ENCODE data around the gene TMEM174. TPM values are rescaled to one million over a fixed set of nuclear protein-coding genes. Genes with fewer than 3 reads are reported as not detected.

Gene TMEM174
- total RNA-seq, 2 donors from 2014 or later: not detected

DNA sequence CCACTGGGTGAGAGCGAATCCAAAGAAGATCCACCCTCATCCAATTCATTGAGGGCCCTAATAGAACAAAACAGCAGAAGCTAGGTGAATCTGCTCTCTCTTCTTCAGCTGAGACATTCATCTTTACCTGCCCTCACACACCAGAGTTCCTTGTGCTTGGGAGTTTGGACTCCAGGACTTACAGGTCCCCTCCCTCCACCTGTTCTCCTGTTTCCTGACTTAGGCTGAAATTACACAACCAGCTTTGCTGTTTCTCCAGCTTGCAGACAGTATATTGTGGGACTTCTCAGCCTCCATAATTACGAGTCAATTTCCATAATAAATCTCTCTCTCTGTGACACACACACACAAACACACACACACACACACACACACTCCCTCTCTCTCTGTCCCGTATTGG is 33.5 kb upstream of the TMEM174 start:
- Mint-ChIP-seq H3K4me3 (no peak overlapping the region), H3K27me3 (peaks cover 69% of the 10 kb centered on the region), H3K4me1 (peaks cover 3% of the 10 kb centered on the region), H3K27ac (no peak overlapping the region), H3K36me3 (ENCODE audit: low read depth) (peaks cover 4% of the 10 kb centered on the region)
- DNase-seq (no peak), ATAC-seq (no peak)
- H3K9me3 ChIP-seq (ENCODE audit: control insufficient read depth, low read length, poor library complexity, severe bottlenecking): no peaks in the 10 kb centered on the region

DNA sequence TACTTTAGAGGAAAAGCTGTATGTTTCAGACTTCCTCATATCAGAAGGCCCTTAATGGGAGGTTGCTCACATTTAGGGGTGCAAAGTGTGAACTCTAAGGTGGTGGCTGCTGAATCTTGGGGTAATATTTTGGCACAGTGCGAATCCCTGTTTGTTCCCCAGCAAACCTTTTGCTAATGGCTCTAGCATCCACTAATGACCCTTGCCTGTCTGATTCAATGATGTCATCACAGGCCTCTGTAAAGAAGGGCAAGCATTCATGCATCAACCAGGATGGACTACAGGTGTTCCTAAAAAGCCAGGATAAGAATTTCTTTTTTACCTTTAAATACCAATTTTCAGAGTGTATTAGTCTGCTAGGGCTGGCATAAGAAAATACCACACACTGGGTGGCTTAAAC is 32.2 kb upstream of the TMEM174 start:
- no peak overlapping the region for H3K27ac Mint-ChIP-seq

DNA sequence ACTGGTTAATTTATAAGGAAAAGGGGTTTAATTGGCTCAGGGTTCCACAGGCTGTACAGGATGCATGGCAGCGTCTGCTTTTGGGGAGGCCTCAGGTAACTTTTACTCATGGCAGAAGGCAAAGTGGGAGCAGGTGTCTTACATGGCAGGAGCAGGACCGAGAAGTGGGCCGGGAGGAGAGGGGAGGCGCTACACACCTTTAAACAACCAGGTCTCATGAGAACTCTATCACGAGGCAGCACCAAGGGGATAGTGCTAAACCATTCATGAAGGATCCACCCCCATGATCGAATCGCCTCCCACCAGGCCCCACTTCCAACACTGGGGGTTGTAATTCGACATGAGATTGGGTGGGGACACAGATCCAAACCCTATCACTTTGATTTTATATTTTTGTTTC is 31.0 kb upstream of the TMEM174 start:
- no peak overlapping the region for H3K4me3 Mint-ChIP-seq
- no peak for ATAC-seq
- no peaks in the 10 kb centered on the region for H3K4me1 Mint-ChIP-seq
- no peak for DNase-seq
- peaks cover 67% of the 10 kb centered on the region for H3K27me3 Mint-ChIP-seq
- no peak overlapping the region for H3K27ac Mint-ChIP-seq
- no peaks in the 10 kb centered on the region for H3K9me3 ChIP-seq (ENCODE audit: control insufficient read depth, low read length, poor library complexity, severe bottlenecking)
- peaks cover 2% of the 10 kb centered on the region for H3K36me3 Mint-ChIP-seq (ENCODE audit: low read depth)

More for the DNA sequence above, 32.2 kb upstream of the TMEM174 start:
- Mint-ChIP-seq H3K4me1 (no peaks in the 10 kb centered on the region), H3K4me3 (no peak overlapping the region), H3K36me3 (ENCODE audit: low read depth) (peaks cover 2% of the 10 kb centered on the region), H3K27me3 (peaks cover 66% of the 10 kb centered on the region)
- no peak for DNase-seq
- ATAC-seq: no peak
- H3K9me3 ChIP-seq (ENCODE audit: control insufficient read depth, low read length, poor library complexity, severe bottlenecking): no peaks in the 10 kb centered on the region

DNA sequence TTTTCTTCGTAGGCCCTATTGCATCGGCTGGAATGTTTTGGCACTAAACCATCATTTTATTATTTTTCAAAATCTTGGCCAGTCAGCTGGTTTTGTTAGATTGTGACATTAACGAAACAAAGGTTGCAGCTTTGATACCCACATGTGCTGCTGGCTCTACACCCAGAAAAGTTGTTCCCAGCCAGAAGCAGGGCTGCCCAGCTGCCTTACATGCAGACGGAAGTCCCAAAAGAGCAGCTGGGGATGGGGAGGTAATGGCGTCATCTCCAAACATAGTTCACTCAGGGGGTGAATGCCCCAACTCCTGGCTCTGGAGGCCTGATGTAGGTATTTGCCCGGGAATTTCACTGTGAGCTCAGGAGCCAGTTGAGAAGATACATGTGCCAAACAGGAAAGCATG is 29.3 kb upstream of the TMEM174 start:
- ATAC-seq (no peak), DNase-seq (no peak)
- peaks cover 60% of the 10 kb centered on the region for H3K27me3 Mint-ChIP-seq
- H3K36me3 Mint-ChIP-seq (ENCODE audit: low read depth): peaks cover 2% of the 10 kb centered on the region
- no peaks in the 10 kb centered on the region for H3K4me1 Mint-ChIP-seq
- H3K4me3 Mint-ChIP-seq: no peak overlapping the region
- H3K27ac Mint-ChIP-seq: no peak overlapping the region
- no peaks in the 10 kb centered on the region for H3K9me3 ChIP-seq (ENCODE audit: control insufficient read depth, low read length, poor library complexity, severe bottlenecking)

DNA sequence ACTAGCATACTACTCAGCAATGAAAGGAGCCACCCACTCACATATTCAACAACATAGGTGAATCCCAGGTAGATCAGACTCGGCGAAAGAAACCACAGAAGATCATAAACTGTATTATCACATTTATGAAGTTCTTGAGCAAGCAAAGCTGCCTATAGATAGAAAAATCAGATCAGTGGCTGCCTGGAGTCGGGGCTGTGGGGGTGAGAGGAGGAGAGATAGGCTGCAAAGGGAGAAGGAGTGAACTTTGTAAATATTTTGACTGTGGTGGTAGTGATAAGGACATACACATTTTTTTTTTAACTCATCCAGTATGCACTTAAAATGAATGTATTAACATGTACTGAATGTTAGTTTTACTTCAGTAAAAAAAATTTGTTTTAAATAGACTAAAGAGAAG is 23.5 kb upstream of the TMEM174 start:
- Mint-ChIP-seq H3K4me1 (peaks cover 7% of the 10 kb centered on the region), H3K27me3 (peaks cover 72% of the 10 kb centered on the region), H3K36me3 (ENCODE audit: low read depth) (no peaks in the 10 kb centered on the region), H3K27ac (no peak overlapping the region), H3K4me3 (no peak overlapping the region)
- DNase-seq (no peak), ATAC-seq (no peak)
- H3K9me3 ChIP-seq (ENCODE audit: control insufficient read depth, low read length, poor library complexity, severe bottlenecking): no peaks in the 10 kb centered on the region

DNA sequence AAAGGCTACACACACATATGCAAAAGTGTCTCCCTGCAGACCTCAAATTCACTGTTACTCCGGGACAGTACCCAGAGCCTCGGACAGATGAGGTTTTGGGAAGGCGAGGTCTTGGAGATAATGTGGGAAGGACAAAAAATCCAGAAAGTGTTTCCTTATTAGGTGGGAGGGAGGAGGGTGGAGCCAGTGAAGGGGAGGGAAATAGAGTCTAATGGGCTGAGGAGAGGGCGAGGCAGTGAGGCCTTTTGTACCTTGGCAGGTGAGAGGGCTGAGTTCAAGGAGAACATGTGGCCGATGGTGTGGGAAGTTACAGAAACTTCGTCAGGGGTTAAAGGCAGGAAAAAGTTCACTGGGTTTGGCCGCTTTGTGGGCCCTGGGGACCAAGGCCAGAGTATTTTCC is 22.1 kb upstream of the TMEM174 start:
- peaks cover 75% of the 10 kb centered on the region for H3K27me3 Mint-ChIP-seq
- H3K9me3 ChIP-seq (ENCODE audit: control insufficient read depth, low read length, poor library complexity, severe bottlenecking): no peaks in the 10 kb centered on the region
- no peak overlapping the region for H3K27ac Mint-ChIP-seq
- no peak overlapping the region for H3K4me3 Mint-ChIP-seq
- DNase-seq: no peak
- peaks cover 7% of the 10 kb centered on the region for H3K4me1 Mint-ChIP-seq
- no peaks in the 10 kb centered on the region for H3K36me3 Mint-ChIP-seq (ENCODE audit: low read depth)
- no peak for ATAC-seq

DNA sequence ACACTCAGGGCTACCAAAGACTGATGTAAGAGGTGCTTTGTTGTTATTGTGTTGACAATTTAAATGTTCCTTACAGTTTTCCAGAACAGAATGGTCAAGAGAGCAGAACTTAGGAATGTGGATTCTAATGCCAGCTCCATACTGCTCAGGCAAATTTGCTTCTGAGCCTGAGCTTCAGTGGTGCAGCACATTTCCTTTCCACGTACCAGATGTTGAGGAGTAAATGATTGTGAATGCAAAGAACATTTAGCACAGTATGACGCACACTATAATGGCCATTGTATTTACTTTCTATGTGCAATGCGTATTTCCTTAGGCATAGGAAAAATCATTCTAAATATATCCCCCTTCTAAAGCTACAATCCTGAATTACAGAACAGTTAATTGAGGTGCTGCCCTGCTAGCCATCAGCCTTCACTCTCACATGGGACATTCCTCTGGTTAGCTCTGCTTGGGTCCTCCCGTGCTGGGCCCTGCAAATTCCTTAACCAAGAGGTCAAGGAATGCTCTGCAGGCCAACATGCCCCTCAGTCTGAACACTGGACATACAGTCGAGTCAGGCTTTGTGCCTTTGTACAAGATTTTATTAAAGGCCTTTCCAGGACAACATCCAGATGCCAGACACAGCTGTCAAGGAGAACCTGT is 21.1 kb upstream of the TMEM174 start:
- Mint-ChIP-seq H3K4me1 (peaks cover 7% of the 10 kb centered on the region), H3K36me3 (ENCODE audit: low read depth) (no peaks in the 10 kb centered on the region), H3K4me3 (no peak overlapping the region), H3K27me3 (peaks cover 73% of the 10 kb centered on the region), H3K27ac (no peak overlapping the region)
- ATAC-seq (no peak), DNase-seq (no peak)
- no peaks in the 10 kb centered on the region for H3K9me3 ChIP-seq (ENCODE audit: control insufficient read depth, low read length, poor library complexity, severe bottlenecking)

DNA sequence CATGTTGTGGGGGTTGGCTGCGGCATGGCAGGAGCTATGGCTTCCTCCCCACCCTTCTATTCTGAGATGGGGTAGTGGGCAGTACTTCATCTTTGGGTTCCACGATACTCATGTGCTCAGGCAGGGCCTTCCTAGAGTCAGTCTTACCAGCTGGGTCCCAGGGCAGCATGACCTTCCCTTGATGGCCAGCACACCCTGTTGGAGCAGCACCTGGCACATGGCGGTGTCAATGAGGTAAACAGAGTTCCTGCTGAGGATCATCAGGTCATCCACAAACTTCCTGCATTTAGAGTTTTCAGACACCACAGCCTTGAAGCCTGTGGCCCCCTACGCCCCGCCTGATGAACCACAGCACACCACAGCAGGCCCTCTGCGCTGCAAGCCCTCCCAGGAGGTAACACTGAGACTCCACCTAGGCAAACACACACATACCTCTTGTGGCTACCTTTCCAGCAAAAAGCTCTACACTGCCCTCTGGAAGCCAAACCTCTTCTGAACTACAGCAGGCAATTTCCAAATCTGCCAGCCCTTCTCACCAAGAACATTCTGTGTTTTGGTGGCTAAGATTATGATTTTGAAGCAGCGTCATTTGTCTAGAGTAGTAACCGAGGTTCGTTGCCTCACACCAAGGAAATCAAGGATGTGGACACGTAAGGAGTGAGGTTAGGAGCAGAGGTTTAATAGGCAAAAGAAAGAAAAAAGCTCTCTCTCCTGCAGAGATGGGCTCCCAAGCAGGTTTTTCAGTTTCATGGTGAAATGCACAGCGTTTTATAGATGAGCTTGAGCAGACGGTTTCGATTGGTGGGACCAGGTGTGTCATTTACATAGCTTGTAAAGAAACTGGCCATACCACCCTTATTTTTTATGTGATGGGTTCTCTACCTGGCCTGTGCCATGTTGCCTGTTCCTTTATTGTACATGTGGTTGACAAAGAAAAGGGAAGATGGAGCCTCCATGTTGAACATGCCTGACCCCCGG is 20.3 kb upstream of the TMEM174 start:
- Mint-ChIP-seq H3K27me3 (peaks cover 74% of the 10 kb centered on the region), H3K27ac (no peak overlapping the region), H3K4me3 (no peak overlapping the region), H3K4me1 (peaks cover 7% of the 10 kb centered on the region), H3K36me3 (ENCODE audit: low read depth) (no peaks in the 10 kb centered on the region)
- ATAC-seq (no peak), DNase-seq (no peak)
- no peaks in the 10 kb centered on the region for H3K9me3 ChIP-seq (ENCODE audit: control insufficient read depth, low read length, poor library complexity, severe bottlenecking)

DNA sequence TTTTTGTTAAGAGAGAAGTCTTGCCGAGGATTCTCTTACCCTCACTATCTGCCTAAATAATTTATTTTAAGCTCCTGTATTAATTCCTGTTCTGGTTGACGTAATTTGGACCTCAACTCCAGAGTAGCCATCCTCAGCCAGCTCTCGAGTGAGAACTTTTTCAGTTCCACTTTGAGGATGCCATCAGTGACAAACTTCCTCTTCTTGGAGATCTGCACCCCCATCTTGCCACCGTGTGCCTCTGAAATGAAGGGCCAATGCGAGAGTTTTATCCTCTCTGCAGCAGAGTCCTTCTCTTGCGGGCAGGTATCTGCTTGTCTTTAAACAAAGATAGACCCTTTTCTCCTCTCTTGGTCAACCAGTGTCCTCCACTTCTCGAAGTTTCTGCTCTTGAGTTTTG is 19.5 kb upstream of the TMEM174 start:
- Mint-ChIP-seq H3K27ac (no peak overlapping the region), H3K36me3 (ENCODE audit: low read depth) (no peaks in the 10 kb centered on the region), H3K4me3 (no peak overlapping the region), H3K4me1 (peaks cover 10% of the 10 kb centered on the region), H3K27me3 (peaks cover 82% of the 10 kb centered on the region)
- ATAC-seq: no peak
- no peaks in the 10 kb centered on the region for H3K9me3 ChIP-seq (ENCODE audit: control insufficient read depth, low read length, poor library complexity, severe bottlenecking)
- DNase-seq: no peak

DNA sequence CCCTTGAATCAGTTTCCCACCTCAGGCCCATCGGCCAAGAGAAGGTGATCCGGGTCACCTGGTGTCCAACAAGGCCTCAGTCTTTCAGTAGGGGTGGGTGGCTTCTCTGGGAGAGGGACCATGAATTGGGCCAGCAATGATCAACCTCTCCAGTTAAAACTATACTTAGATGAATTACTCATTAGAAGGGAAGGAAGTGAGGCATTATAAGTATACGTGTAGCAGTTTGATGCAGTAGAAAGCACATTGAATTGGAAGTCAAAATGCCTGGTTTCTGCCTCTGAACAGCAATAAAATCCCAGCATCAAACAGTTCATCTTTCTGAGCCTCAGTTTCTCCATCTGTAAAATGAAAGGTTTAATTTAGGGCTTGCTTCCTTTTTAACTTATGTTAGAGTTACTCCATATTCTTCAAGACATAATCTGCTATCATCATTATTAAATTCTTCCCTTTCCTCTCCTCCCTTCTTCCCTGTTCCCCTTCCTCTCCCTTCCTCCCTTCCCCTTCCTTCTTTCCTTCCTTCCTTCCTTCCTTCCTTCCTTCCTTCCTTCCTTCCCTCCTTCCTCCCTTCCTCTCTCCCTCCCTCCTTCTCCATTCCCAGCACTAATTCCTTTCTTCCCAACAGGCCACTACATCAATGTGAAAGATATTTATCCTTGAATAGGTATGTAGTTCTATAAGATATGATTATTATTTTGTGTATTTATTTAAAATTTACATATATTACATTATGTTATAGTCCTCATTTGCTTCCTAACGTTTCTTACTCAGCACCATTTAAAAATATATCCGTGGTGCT is 18.6 kb upstream of the TMEM174 start:
- DNase-seq (no peak), ATAC-seq (no peak)
- Mint-ChIP-seq H3K36me3 (ENCODE audit: low read depth) (no peaks in the 10 kb centered on the region), H3K4me1 (peaks cover 10% of the 10 kb centered on the region), H3K4me3 (no peak overlapping the region), H3K27ac (no peak overlapping the region), H3K27me3 (peaks cover 82% of the 10 kb centered on the region)
- H3K9me3 ChIP-seq (ENCODE audit: control insufficient read depth, low read length, poor library complexity, severe bottlenecking): no peaks in the 10 kb centered on the region

DNA sequence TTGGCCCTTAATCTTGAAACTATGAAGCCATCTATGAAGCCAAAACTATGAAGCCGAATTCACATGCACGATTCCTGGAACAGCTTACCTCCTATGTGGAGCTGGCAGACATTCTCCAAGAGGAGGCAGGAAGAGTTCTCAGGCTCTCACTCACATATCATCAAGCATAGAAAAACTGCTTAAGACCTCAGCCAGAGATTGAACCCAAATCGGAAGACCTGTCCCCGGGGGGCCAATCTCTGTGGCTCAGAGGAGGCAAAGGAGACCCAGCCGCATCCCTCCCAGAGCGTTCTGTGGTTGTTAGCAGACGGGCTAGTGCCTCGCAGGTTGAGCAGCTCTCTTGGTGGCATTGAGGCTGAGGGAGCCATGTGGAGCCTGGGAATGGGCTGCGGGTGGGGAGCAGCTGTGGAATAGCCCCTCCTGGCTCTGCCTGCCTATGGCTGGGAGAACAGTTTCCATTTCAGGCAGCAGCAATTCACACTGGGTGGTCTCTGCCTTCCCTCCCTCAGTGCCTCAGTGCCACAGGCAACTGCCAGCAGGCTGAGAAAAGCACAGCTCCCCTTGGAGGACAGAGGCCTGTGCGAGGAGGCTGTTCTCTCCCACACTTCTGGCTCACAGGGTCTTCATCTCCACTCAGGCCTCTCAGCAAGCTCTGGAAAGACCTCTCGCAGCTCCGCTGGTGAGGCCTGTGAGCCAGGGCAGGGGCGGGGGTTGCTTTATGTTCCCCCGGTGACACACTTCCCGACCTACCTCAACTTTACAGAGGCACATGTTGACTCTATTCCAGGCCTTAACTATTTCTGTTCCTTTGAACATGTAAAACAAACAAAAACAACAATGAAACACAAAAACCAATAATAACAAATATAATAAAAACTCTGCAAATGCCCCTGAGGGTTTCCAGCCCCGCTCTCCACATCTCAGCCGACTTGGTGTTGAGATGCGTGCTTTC is 17.4 kb upstream of the TMEM174 start:
- no peak for ATAC-seq
- H3K4me3 Mint-ChIP-seq: no peak overlapping the region
- H3K4me1 Mint-ChIP-seq: peaks cover 20% of the 10 kb centered on the region
- no peak overlapping the region for H3K27ac Mint-ChIP-seq
- DNase-seq: no peak
- H3K9me3 ChIP-seq (ENCODE audit: control insufficient read depth, low read length, poor library complexity, severe bottlenecking): no peaks in the 10 kb centered on the region
- no peaks in the 10 kb centered on the region for H3K36me3 Mint-ChIP-seq (ENCODE audit: low read depth)
- H3K27me3 Mint-ChIP-seq: peaks cover 74% of the 10 kb centered on the region

Data from T-helper 17 cell (primary cell).